ENCODE measurements around the gene METTL15.
A peak's percentile ranks its signal among the peaks of the same experiment; 100 is the strongest.

METTL15 gene

GRCh38 chr11:28104425-28104824, 3.8 kb upstream of the METTL15 start:
- Histone ChIP-seq H3K27me3 (ENCODE audit: insufficient read depth, low read length) (no peaks in the 10 kb centered on the region), H3K9ac (ENCODE audit: low read length) (no peak overlapping the region), H3K9me3 (ENCODE audit: low read length) (no peaks in the 10 kb centered on the region), H4K20me1 (ENCODE audit: insufficient read depth, low read length) (no peaks in the 10 kb centered on the region), H3K27ac (ENCODE audit: low read depth, low read length, poor library complexity, severe bottlenecking) (no peak overlapping the region), H3K79me2 (ENCODE audit: insufficient read depth, low read length) (peaks cover 91% of the 10 kb centered on the region), H3K9me2 (ENCODE audit: low read depth, low read length) (no peaks in the 10 kb centered on the region), H3F3A (ENCODE audit: insufficient read depth, low read length) (no peaks in the 10 kb centered on the region), H3K36me3 (ENCODE audit: insufficient read depth, low read length) (peaks cover 20% of the 10 kb centered on the region; the same call in 1 of the 2 replicates), H2AFZ (ENCODE audit: low read length) (no peak overlapping the region), H3K4me3 (ENCODE audit: low read depth, low read length, poor library complexity, severe bottlenecking) (no peak overlapping the region), H3K4me2 (ENCODE audit: low read length) (peak overlapping the region; percentile 40; the same call in 1 of the 2 replicates), H3K4me1 (ENCODE audit: insufficient read depth, low read length, severe bottlenecking) (peaks cover 44% of the 10 kb centered on the region)
- TF ChIP-seq CTCF (IDR thresholded peaks at IDR 0.05; ENCODE audit: low read length) (no peak), EZH2 (IDR thresholded peaks at IDR 0.05; ENCODE audit: borderline replicate concordance, low read length) (no peak)

- H3K27me3 ChIP-seq (ENCODE audit: insufficient read depth, low read length), result no peaks in the 10 kb centered on the region
- H3K36me3 ChIP-seq (ENCODE audit: insufficient read depth, low read length), result peaks cover 14% of the 10 kb centered on the region; the same call in 1 of the 2 replicates
- no peaks in the 10 kb centered on the region for H3K9me2 ChIP-seq (ENCODE audit: low read depth, low read length)
- H3K9me3 ChIP-seq (ENCODE audit: low read length), result no peaks in the 10 kb centered on the region
- no peak overlapping the region; the same call in 1 of the 2 replicates for H3K9ac ChIP-seq (ENCODE audit: low read length)
- no peaks in the 10 kb centered on the region for H4K20me1 ChIP-seq (ENCODE audit: insufficient read depth, low read length)
- TF ChIP-seq EZH2 (IDR thresholded peaks at IDR 0.05; ENCODE audit: borderline replicate concordance, low read length) (no peak), CTCF (IDR thresholded peaks at IDR 0.05; ENCODE audit: low read length) (no peak)
- no peak overlapping the region for H3K4me3 ChIP-seq (ENCODE audit: low read depth, low read length, poor library complexity, severe bottlenecking)
- no peaks in the 10 kb centered on the region for H3F3A ChIP-seq (ENCODE audit: insufficient read depth, low read length)
- H2AFZ ChIP-seq (ENCODE audit: low read length), result no peak overlapping the region
- H3K79me2 ChIP-seq (ENCODE audit: insufficient read depth, low read length), result peaks cover 86% of the 10 kb centered on the region
- peaks cover 50% of the 10 kb centered on the region for H3K4me1 ChIP-seq (ENCODE audit: insufficient read depth, low read length, severe bottlenecking)
- H3K4me2 ChIP-seq (ENCODE audit: low read length), result peak overlapping the region; percentile 40; the same call in 1 of the 2 replicates
- no peak overlapping the region for H3K27ac ChIP-seq (ENCODE audit: low read depth, low read length, poor library complexity, severe bottlenecking)
These were observed 3.2 kb upstream of the METTL15 start for GRCh38 chr11:28104984-28105383.

- Histone ChIP-seq H3K4me3 (ENCODE audit: low read depth, low read length, poor library complexity, severe bottlenecking) (peak overlapping the region; percentile 75), H3F3A (ENCODE audit: insufficient read depth, low read length) (no peaks in the 10 kb centered on the region), H3K27me3 (ENCODE audit: insufficient read depth, low read length) (no peaks in the 10 kb centered on the region), H3K9ac (ENCODE audit: low read length) (peak overlapping the region; percentile 77), H3K4me1 (ENCODE audit: insufficient read depth, low read length, severe bottlenecking) (peaks cover 54% of the 10 kb centered on the region), H2AFZ (ENCODE audit: low read length) (no peak overlapping the region; the same call in 1 of the 2 replicates), H3K27ac (ENCODE audit: low read depth, low read length, poor library complexity, severe bottlenecking) (no peak overlapping the region), H3K36me3 (ENCODE audit: insufficient read depth, low read length) (peaks cover 12% of the 10 kb centered on the region; the same call in 1 of the 2 replicates), H3K79me2 (ENCODE audit: insufficient read depth, low read length) (peaks cover 83% of the 10 kb centered on the region), H3K9me2 (ENCODE audit: low read depth, low read length) (no peaks in the 10 kb centered on the region), H3K9me3 (ENCODE audit: low read length) (no peaks in the 10 kb centered on the region), H3K4me2 (ENCODE audit: low read length) (peak overlapping the region; percentile 92), H4K20me1 (ENCODE audit: insufficient read depth, low read length) (no peaks in the 10 kb centered on the region)
- TF ChIP-seq EZH2 (IDR thresholded peaks at IDR 0.05; ENCODE audit: borderline replicate concordance, low read length) (no peak), CTCF (IDR thresholded peaks at IDR 0.05; ENCODE audit: low read length) (no peak)
These were observed 2.3 kb upstream of the METTL15 start for GRCh38 chr11:28105869-28106268.

Measured in OCI-LY1 (cell line).